MM.1S (cell line): ENCODE results near the gene GBX1.

Experiments
- DNase-seq: peaks from one replicate; pipeline ENCODE4 v3.0.0-alpha.2; 2015
- H2AFZ ChIP-seq: fragments of 300-600 bp; sonication (generic); 2 replicates; pipeline ENCODE4 v1.6.0; 2016; ENCODE audit warnings: antibody characterized with exemption, low read length
- H3F3A ChIP-seq: fragments of 300-600 bp; sonication (generic); 2 replicates; pipeline ENCODE4 v1.6.1; 2016; ENCODE audit warnings: mild to moderate bottlenecking, antibody characterized with exemption, low read length, moderate library complexity, mixed read lengths; ENCODE audit not compliant: insufficient read depth
- H3K27ac ChIP-seq: fragments of 300-600 bp; sonication (generic); 2 replicates; pipeline ENCODE4 v1.5.1; 2016; ENCODE audit warnings: mild to moderate bottlenecking, low read length
- H3K27me3 ChIP-seq: fragments of 300-600 bp; sonication (generic); replicated peaks from 2 replicates; pipeline ENCODE4 v1.6.0; 2016; ENCODE audit warnings: low read length; ENCODE audit not compliant: insufficient read depth
- H3K36me3 ChIP-seq: fragments of 300-600 bp; sonication (generic); replicated peaks from 2 replicates; pipeline ENCODE4 v1.6.1; 2016; ENCODE audit warnings: mild to moderate bottlenecking, low read length, mixed read lengths; ENCODE audit not compliant: insufficient read depth
- H3K4me1 ChIP-seq: fragments of 300-600 bp; sonication (generic); 2 replicates; pipeline ENCODE4 v1.6.1; 2016; ENCODE audit warnings: low read length, mixed read lengths
- H3K4me2 ChIP-seq: fragments of 300-600 bp; sonication (generic); 2 replicates; pipeline ENCODE4 v1.6.0; 2016; ENCODE audit warnings: low read depth, low read length
- H3K4me3 ChIP-seq: fragments of 300-600 bp; sonication (generic); 2 replicates; pipeline ENCODE4 v1.5.1; 2016; ENCODE audit warnings: low read length, mixed read lengths
- H3K79me2 ChIP-seq: fragments of 300-600 bp; sonication (generic); 2 replicates; pipeline ENCODE4 v1.6.1; 2016; ENCODE audit warnings: mixed run types, low read length, mixed read lengths
- H3K9ac ChIP-seq: fragments of 300-600 bp; sonication (generic); 2 replicates; pipeline ENCODE4 v1.6.1; 2016; ENCODE audit warnings: low read length, mixed read lengths
- H3K9me2 ChIP-seq: fragments of 300-600 bp; sonication (generic); replicated peaks from 2 replicates; pipeline ENCODE4 v1.6.1; 2016; ENCODE audit warnings: mild to moderate bottlenecking, low read length, mixed read lengths; ENCODE audit not compliant: insufficient read depth
- H3K9me3 ChIP-seq: fragments of 300-600 bp; sonication (generic); replicated peaks from 2 replicates; pipeline ENCODE4 v1.6.1; 2016; ENCODE audit warnings: mild to moderate bottlenecking, low read length, mixed read lengths; ENCODE audit not compliant: insufficient read depth
- H4K20me1 ChIP-seq: fragments of 300-600 bp; sonication (generic); 2 replicates; pipeline ENCODE4 v1.6.1; 2016; ENCODE audit warnings: mild to moderate bottlenecking, low read length, moderate library complexity, mixed read lengths; ENCODE audit not compliant: insufficient read depth
- EZH2 ChIP-seq: fragments of 300-600 bp; sonication (generic); optimal IDR thresholded peaks from 2 replicates; pipeline ENCODE3; 2017; ENCODE audit warnings: low read depth, mild to moderate bottlenecking, antibody characterized with exemption, low read length, mixed read lengths
- EZH2phosphoT487 ChIP-seq: fragments of 300-600 bp; sonication (generic); IDR thresholded peaks from 2 replicates; pipeline ENCODE4 v1.6.1; 2018; ENCODE audit warnings: antibody characterized with exemption, low read length
- TF ChIP-seq, protein P1 (sequence below): fragments of 300-600 bp; sonication (generic); IDR thresholded peaks from 2 replicates; pipeline ENCODE4 v1.5.1; 2016; ENCODE audit warnings: antibody characterized with exemption, low read length, mixed read lengths

Gene GBX1

DNA sequence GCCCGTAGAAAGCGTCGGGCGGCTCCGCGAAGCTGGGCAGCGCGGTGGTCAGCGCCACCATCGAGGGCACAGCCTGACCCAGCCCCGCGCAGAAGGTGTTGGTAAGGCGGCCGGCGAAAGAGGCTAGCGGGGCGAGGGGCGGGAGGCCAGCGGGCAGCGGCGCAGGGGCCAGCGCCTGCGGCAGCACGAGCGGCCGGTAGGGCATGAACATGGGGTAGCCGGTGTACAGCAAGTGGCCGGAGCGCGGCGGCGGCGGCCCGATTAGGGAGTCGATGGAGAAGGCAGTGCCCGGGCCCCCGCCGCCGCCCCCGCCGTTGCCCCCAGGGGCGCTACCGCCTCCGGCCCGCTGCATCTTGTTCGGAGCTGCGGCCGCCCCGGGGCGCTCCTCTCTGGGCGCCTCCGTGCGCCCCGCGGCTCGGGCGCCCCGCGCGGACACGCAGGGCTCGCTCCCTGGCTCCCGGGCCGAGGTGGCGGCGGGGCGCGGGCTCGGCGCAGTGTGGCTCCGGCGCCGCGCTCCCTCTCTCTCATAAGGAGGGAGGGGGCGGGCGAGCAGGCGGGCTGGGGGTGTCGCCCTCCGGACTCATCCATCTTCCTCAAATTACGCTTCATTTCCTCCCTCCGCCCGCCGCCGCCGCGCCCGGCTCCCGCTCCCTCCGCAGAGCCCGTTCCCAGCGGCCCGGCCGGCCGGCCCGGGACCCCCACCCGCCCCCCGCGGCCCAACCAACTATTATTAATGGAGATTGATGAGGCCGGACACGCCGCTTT is at the start of gene GBX1:
Gene GBX1 (minus strand): TSS at position 498 of the 765 bp plus-strand sequence. CDS start 146 bp downstream, at position 352.
- no peaks in the 10 kb centered on the region for H3K9me3 ChIP-seq
- H3F3A ChIP-seq = no peaks in the 10 kb centered on the region
- peak within 1 kb of the TSS; percentile 58 for H3K4me3 ChIP-seq
- H4K20me1 ChIP-seq = no peaks in the 10 kb centered on the region
- no peaks in the 10 kb centered on the region for H3K79me2 ChIP-seq
- H3K9ac ChIP-seq = no peak within 1 kb of the TSS
- no peak within 1 kb of the TSS for H3K27ac ChIP-seq
- no peaks in the 10 kb centered on the region for H3K9me2 ChIP-seq
- TF ChIP-seq, protein P1, sequence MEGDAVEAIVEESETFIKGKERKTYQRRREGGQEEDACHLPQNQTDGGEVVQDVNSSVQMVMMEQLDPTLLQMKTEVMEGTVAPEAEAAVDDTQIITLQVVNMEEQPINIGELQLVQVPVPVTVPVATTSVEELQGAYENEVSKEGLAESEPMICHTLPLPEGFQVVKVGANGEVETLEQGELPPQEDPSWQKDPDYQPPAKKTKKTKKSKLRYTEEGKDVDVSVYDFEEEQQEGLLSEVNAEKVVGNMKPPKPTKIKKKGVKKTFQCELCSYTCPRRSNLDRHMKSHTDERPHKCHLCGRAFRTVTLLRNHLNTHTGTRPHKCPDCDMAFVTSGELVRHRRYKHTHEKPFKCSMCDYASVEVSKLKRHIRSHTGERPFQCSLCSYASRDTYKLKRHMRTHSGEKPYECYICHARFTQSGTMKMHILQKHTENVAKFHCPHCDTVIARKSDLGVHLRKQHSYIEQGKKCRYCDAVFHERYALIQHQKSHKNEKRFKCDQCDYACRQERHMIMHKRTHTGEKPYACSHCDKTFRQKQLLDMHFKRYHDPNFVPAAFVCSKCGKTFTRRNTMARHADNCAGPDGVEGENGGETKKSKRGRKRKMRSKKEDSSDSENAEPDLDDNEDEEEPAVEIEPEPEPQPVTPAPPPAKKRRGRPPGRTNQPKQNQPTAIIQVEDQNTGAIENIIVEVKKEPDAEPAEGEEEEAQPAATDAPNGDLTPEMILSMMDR = no peak
- TF ChIP-seq EZH2 = peak; percentile 79
- peaks cover 75% of the 10 kb centered on the region for H3K27me3 ChIP-seq
- 0 out of 2 replicates have a peak within 1 kb of the TSS, but pooled peaks have one; percentile 29 for H2AFZ ChIP-seq
- no peak for DNase-seq
- H3K4me2 ChIP-seq = peak within 1 kb of the TSS; percentile 92
- H3K36me3 ChIP-seq = no peaks in the 10 kb centered on the region
- H3K4me1 ChIP-seq = no peaks in the 10 kb centered on the region

DNA sequence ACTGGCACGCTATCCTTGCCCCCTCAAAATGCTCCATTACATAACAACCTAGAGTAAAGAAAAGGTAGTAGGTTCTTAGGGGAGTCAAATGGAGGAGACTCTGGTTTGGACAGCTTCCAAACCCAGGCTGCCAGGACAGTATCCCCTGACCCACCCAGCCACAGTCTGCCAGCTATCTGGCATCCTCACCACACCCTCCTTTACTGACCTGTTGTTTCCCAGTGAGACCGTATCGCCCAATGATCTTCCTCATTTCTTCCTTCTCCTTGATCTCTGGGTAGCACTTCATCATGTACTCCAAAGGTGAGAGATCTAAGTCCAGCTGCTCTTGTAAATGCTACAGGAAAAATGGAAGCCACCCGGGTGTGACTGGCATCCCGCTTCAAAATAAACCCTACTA is 47.9 kb upstream of the GBX1 start:
- no peak overlapping the region for H3K4me3 ChIP-seq
- H3K4me2 ChIP-seq = no peak overlapping the region
- H3K9ac ChIP-seq = no peak overlapping the region
- no peaks in the 10 kb centered on the region for H3K4me1 ChIP-seq
- TF ChIP-seq EZH2 = no peak
- no peak for TF ChIP-seq EZH2phosphoT487
- TF ChIP-seq, protein P1 = no peak
- no peaks in the 10 kb centered on the region for H3K27me3 ChIP-seq
- no peaks in the 10 kb centered on the region for H3K9me2 ChIP-seq
- H3K9me3 ChIP-seq = no peaks in the 10 kb centered on the region
- no peak overlapping the region for H2AFZ ChIP-seq
- peaks cover 28% of the 10 kb centered on the region; the same call in 1 of the 2 replicates for H3K36me3 ChIP-seq
- H3K79me2 ChIP-seq = no peaks in the 10 kb centered on the region
- DNase-seq = no peak
- no peaks in the 10 kb centered on the region for H3F3A ChIP-seq
- no peaks in the 10 kb centered on the region for H4K20me1 ChIP-seq
- no peak overlapping the region for H3K27ac ChIP-seq

- Histone ChIP-seq H3K4me1 (no peaks in the 10 kb centered on the region), H3F3A (no peaks in the 10 kb centered on the region), H3K9ac (no peak overlapping the region), H3K9me2 (no peaks in the 10 kb centered on the region), H3K36me3 (peaks cover 22% of the 10 kb centered on the region; the same call in 1 of the 2 replicates), H2AFZ (no peak overlapping the region), H3K79me2 (no peaks in the 10 kb centered on the region), H3K9me3 (no peaks in the 10 kb centered on the region), H4K20me1 (no peaks in the 10 kb centered on the region), H3K4me3 (no peak overlapping the region), H3K27ac (no peak overlapping the region), H3K27me3 (no peaks in the 10 kb centered on the region), H3K4me2 (no peak overlapping the region)
- no peak for DNase-seq
- no peak for TF ChIP-seq EZH2
- no peak for TF ChIP-seq EZH2phosphoT487
- TF ChIP-seq, protein P1 = no peak
Observed at GRCh38 chr7:151213826-151214225, 46.3 kb upstream of the GBX1 start.
